BE2C (cell line): ENCODE results near the gene XYLB.

ENCODE experiments used
- DNase-seq: peaks from one replicate; pipeline ENCODE4 v3.0.0-alpha.2; 2020
- H3K27me3 ChIP-seq: fragments of 250-450 bp; sonication (Bioruptor Pico); 2 replicates; pipeline ENCODE4 v1.5.1; 2020; ENCODE audit warnings: mild to moderate bottlenecking
- H3K36me3 ChIP-seq: fragments of 250-450 bp; sonication (Bioruptor Pico); 2 replicates; pipeline ENCODE4 v1.5.1; 2020; ENCODE audit warnings: mild to moderate bottlenecking
- H3K4me1 ChIP-seq: fragments of 250-450 bp; sonication (Bioruptor Pico); 2 replicates; pipeline ENCODE4 v1.5.1; 2020
- H3K4me3 ChIP-seq: 2 replicates; pipeline ENCODE4 v1.5.1; 2011; ENCODE audit warnings: low read depth, low read length
- H3K9me3 ChIP-seq: fragments of 250-450 bp; sonication (Bioruptor Pico); 2 replicates; pipeline ENCODE4 v1.5.1; 2020
- CTCF ChIP-seq: IDR thresholded peaks from 2 replicates; pipeline ENCODE4 v1.5.1; 2012; ENCODE audit warnings: mild to moderate bottlenecking, low read depth, low read length

The XYLB gene

DNA sequence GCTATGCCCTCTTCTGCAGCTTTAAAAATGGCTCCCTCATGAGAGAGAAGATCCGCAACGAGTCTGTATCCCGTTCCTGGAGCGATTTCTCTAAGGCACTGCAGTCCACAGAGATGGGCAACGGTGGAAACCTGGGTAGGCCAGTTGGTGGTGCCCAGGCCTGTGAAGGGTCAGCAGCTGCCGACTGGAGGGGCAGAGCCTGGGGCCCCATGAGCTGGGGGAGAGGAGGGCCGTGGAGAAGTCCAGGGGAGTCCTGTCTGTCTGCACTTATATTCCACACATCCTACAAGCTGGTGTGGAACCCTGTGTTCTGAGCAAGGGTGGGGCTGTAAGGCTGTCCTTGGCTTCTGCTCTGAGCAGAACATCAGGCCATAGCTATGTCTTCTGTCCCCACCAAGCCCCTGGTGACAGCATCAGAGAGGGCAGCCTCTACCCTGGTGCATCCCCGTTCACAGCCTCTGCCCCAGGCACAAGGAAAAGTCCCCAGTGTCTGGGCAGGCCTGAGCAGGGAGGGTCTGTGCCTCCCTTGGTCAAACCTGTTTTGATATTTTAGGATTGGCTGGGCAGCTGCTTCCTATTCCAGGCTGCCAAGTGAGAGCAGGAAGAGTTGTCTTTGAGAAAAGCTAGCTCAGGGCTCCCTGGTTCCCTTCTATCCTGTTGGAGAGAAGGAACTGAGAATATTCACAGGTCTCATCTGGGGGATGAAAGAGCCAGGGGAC, 29.7 kb downstream of the XYLB start:
- no peaks in the 10 kb centered on the region for H3K27me3 ChIP-seq
- TF ChIP-seq CTCF: no peak
- no peaks in the 10 kb centered on the region for H3K36me3 ChIP-seq
- DNase-seq: no peak
- H3K4me3 ChIP-seq: no peak overlapping the region
- no peaks in the 10 kb centered on the region for H3K4me1 ChIP-seq
- no peaks in the 10 kb centered on the region for H3K9me3 ChIP-seq

DNA sequence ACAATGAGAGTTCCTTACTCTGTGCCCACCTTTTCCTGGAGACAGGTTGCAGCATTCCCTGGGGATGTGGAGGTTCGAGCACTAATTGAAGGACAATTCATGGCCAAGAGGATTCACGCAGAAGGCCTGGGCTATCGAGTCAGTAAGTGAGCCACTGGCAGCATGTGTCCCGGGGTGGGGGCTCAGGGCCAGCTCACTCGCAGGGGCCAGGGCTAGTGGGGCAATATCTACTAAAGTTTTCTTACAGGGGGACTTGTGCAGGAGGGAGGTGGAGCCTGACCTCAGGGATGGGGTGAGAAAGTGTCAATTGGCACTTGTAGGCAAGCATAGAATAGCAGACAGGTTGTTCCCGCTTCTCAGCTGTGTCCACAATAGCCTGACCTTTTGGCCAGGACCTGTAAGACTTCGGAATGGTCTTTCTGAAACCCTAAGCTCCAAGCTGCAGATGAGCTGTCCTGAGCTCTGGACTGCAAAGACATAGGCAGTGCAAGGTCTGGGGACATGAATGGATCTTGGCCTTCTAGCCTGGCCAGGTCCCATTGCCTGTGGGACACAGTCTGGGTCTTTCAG, 32.7 kb downstream of the XYLB start:
- H3K9me3 ChIP-seq: no peaks in the 10 kb centered on the region
- DNase-seq: no peak
- H3K4me1 ChIP-seq: no peaks in the 10 kb centered on the region
- no peaks in the 10 kb centered on the region for H3K27me3 ChIP-seq
- no peak overlapping the region for H3K4me3 ChIP-seq
- no peak for TF ChIP-seq CTCF
- H3K36me3 ChIP-seq: no peaks in the 10 kb centered on the region

GRCh38 chr3:38382506-38383080, 36.0 kb downstream of the XYLB start:
- no peak overlapping the region for H3K4me3 ChIP-seq
- no peaks in the 10 kb centered on the region for H3K27me3 ChIP-seq
- H3K9me3 ChIP-seq: no peaks in the 10 kb centered on the region
- TF ChIP-seq CTCF: no peak
- DNase-seq: no peak
- no peaks in the 10 kb centered on the region for H3K36me3 ChIP-seq
- no peaks in the 10 kb centered on the region for H3K4me1 ChIP-seq

DNA sequence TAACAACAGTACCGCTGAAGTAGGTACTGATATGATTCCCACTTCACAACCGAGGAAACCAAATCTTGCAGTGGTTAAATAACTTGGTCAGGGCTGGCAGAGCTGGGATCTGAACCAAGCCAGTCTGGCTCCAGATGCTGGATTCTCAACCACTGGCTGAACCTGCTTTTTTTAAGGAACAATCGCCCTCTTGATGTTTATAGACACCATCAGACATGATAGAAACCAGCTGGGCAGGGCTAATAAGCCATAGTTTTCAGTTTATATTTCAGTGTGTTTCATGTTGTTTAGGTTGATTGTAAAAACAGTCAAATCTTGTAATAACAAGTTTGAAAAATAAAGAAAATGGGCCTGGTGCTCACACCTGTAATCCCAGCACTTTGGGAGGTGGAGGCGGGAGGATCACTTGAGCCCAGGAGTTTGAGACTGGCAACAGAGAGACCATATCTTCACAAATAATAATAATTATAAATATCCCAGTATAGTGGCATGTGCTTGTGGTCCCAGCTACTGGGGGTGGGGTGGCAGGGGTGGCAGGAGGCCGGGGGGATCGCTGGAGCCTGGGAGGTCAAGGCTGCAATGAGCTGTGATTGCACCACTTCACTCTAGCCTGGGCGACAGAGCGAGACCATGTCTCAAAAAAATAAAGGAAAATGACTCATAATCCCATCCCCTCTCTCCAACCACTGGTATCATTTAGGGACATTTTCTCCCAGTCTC, 36.7 kb downstream of the XYLB start:
- DNase-seq: no peak
- no peak overlapping the region for H3K4me3 ChIP-seq
- no peaks in the 10 kb centered on the region for H3K9me3 ChIP-seq
- no peaks in the 10 kb centered on the region for H3K36me3 ChIP-seq
- no peaks in the 10 kb centered on the region for H3K27me3 ChIP-seq
- TF ChIP-seq CTCF: no peak
- no peaks in the 10 kb centered on the region for H3K4me1 ChIP-seq

- Histone ChIP-seq H3K4me3 (no peak overlapping the region), H3K4me1 (no peaks in the 10 kb centered on the region)
- no peak for TF ChIP-seq CTCF
Measured at GRCh38 chr3:38386992-38387750, 40.6 kb downstream of the XYLB start.

More at GRCh38 chr3:38386992-38387750, 40.6 kb downstream of the XYLB start:
- Histone ChIP-seq H3K9me3 (no peaks in the 10 kb centered on the region), H3K36me3 (no peaks in the 10 kb centered on the region), H3K27me3 (no peaks in the 10 kb centered on the region)
- DNase-seq: no peak
